B cell (primary cell): ENCODE results near the gene PLCG2. TPM values are rescaled to one million over a fixed set of nuclear protein-coding genes. Genes with fewer than 3 reads are reported as not detected.
A peak's percentile ranks its signal among the peaks of the same experiment; 100 is the strongest.
"Not testable (repeated sequence)": the region's sequence is repeated elsewhere in the genome, so short reads cannot be mapped to it uniquely, and the experiment has no call there.

Experiments
- ATAC-seq: fragments of 200-7000 bp; cut with Tn5 transposase; one replicate; pipeline ENCODE4 v1.10.0; 2021; ENCODE audit warnings: low read depth, mild to moderate bottlenecking, moderate number of reproducible peaks, moderate library complexity
- CTCF ChIA-PET: fragments of 350-600 bp; sonication (Branson Sonifier 250); formaldehyde crosslinking; loops from one replicate; lab custom pipeline; 2021; ENCODE audit warnings: antibody characterized with exemption, inconsistent platforms; lab: Charles Lee
- POLR2A ChIA-PET: fragments of 350-600 bp; sonication (Branson Sonifier 250); formaldehyde crosslinking; loops from one replicate; lab custom pipeline; 2021; ENCODE audit warnings: antibody characterized with exemption; lab: Charles Lee
- DNase-seq: peaks from one replicate; pipeline ENCODE4 v3.0.0; 2013
- H2AFZ ChIP-seq: 2 replicates; pipeline ENCODE4 v1.6.1; 2012; ENCODE audit warnings: mild to moderate bottlenecking, low read depth, low read length; ENCODE audit not compliant: insufficient read depth, poor library complexity, severe bottlenecking
- H3K27ac ChIP-seq, 2 donors: 1 replicate in 1 of 2; 2 replicates in 1 of 2; pipeline ENCODE4 v1.5.1; 2012 to 2013; ENCODE audit warnings: low read length in 2 of 2, mild to moderate bottlenecking in 2 of 2, moderate library complexity in 1 of 2
- H3K27me3 ChIP-seq, 4 experiments: fragments of 200-600 bp in 1 of 4; sonication (generic) in 1 of 4; replicated peaks in 1 of 4; 1 replicate in 2 of 4; 2 replicates in 2 of 4; pipeline versions ENCODE4 v1.6.1 to v1.7.0; 2013 to 2016; ENCODE audit warnings: low read length in 3 of 4, mild to moderate bottlenecking in 2 of 4, mixed read lengths in 1 of 4, moderate library complexity in 1 of 4; ENCODE audit not compliant: insufficient read depth in 4 of 4, control insufficient read depth in 3 of 4; ENCODE audit errors: control extremely low read depth in 1 of 4
- H3K36me3 ChIP-seq, 2 experiments: replicated peaks in 1 of 2; 1 replicate in 1 of 2; 2 replicates in 1 of 2; pipeline versions ENCODE4 v1.6.1 to v1.7.1; 2013; ENCODE audit warnings: low read length in 1 of 2; ENCODE audit not compliant: insufficient read depth in 2 of 2, control insufficient read depth in 1 of 2; ENCODE audit errors: control extremely low read depth in 1 of 2, extremely low read depth in 1 of 2
- H3K4me1 ChIP-seq, 2 donors: fragments of 200-600 bp in 1 of 2; sonication (generic) in 1 of 2; 1 replicate in 1 of 2; 2 replicates in 1 of 2; pipeline versions ENCODE4 v1.5.1 to v1.6.1; 2013 to 2017; ENCODE audit warnings: low read length in 2 of 2; ENCODE audit not compliant: control insufficient read depth in 2 of 2, insufficient read depth in 2 of 2
- H3K4me2 ChIP-seq: replicated peaks from 2 replicates; pipeline ENCODE3; 2012; ENCODE audit warnings: mild to moderate bottlenecking, low read depth, low read length; ENCODE audit not compliant: poor library complexity, severe bottlenecking
- H3K4me3 ChIP-seq, 5 experiments: fragments of 200-600 bp in 1 of 5; sonication (generic) in 1 of 5; 1 replicate in 3 of 5; 2 replicates in 2 of 5; pipeline versions ENCODE4 v1.5.1 to v1.7.0; 2011 to 2016; ENCODE audit warnings: low read length in 4 of 5, mild to moderate bottlenecking in 4 of 5, low read depth in 2 of 5, control low read depth in 1 of 5, moderate library complexity in 1 of 5; ENCODE audit not compliant: insufficient read depth in 1 of 5; ENCODE audit errors: control extremely low read depth in 1 of 5, extremely low read depth in 1 of 5
- H3K79me2 ChIP-seq: fragments of 200-600 bp; sonication (generic); one replicate; pipeline ENCODE4 v1.6.0; 2016; ENCODE audit warnings: low read length; ENCODE audit not compliant: control insufficient read depth, insufficient read depth
- H3K9ac ChIP-seq: fragments of 200-600 bp; sonication (generic); 2 replicates; pipeline ENCODE4 v1.6.1; 2017; ENCODE audit warnings: mild to moderate bottlenecking, low read length, moderate library complexity
- H3K9me3 ChIP-seq, 3 donors: one replicate each; pipeline versions ENCODE4 v1.6.1 to v1.7.1; 2013; ENCODE audit warnings: low read length in 2 of 3; ENCODE audit not compliant: control insufficient read depth in 2 of 3, insufficient read depth in 1 of 3; ENCODE audit errors: control extremely low read depth in 1 of 3
- H4K20me1 ChIP-seq: 2 replicates; pipeline ENCODE4 v1.6.0; 2012; ENCODE audit warnings: mild to moderate bottlenecking, low read length; ENCODE audit not compliant: insufficient read depth, control insufficient read depth, poor library complexity, severe bottlenecking
- H3K27ac Mint-ChIP-seq: one replicate; pipeline ENCODE4 v1.8.0; 2021; ENCODE audit warnings: mixed read lengths
- H3K27me3 Mint-ChIP-seq: one replicate; pipeline ENCODE4 v1.8.0; 2021; ENCODE audit warnings: mixed read lengths
- H3K4me1 Mint-ChIP-seq: one replicate; pipeline ENCODE4 v1.8.0; 2021; ENCODE audit warnings: mixed read lengths
- H3K4me3 Mint-ChIP-seq: one replicate; pipeline ENCODE4 v1.8.0; 2021; ENCODE audit warnings: mixed read lengths
- H3K9me3 Mint-ChIP-seq: one replicate; pipeline ENCODE4 v1.8.0; 2022; ENCODE audit warnings: mixed read lengths; ENCODE audit not compliant: insufficient read depth
- EZH2 ChIP-seq: IDR thresholded peaks from 2 replicates; pipeline ENCODE4 v1.6.1; 2012; ENCODE audit warnings: borderline replicate concordance, low read depth, mild to moderate bottlenecking, moderate library complexity, low read length; ENCODE audit not compliant: insufficient read depth, poor library complexity, severe bottlenecking
- WGBS: methylation state at CpG from one replicate; pipeline ENCODE4 v1.1.5; 2013; ENCODE audit warnings: missing lambda C conversion rate; ENCODE audit not compliant: insufficient coverage; 5-methylcytosine and 5-hydroxymethylcytosine counted together
- intact Hi-C: fragments of 100-400 bp; cut with micrococcal nuclease; formaldehyde crosslinking; loops from one replicate; pipeline ENCODE4 v1.10.0; 2022
- polyA plus RNA-seq: library from polyadenylated mRNA; depleted of rRNA; stranded (reverse); fragments of >200 nt; gene quantifications from 2 replicates; pipeline ENCODE4 v1.2.3, GENCODE V29; 2012
- total RNA-seq, 2 donors: library from RNA; stranded (reverse); fragments of 120-200 nt in 1 of 2; gene quantifications; 1 replicate in 1 of 2; 2 replicates in 1 of 2; pipeline versions ENCODE4 v1.2.3 to v1.2.4, GENCODE V29; 2013 to 2022
- TF ChIP-seq, protein P1 (sequence below): fragments of 200-600 bp; IDR thresholded peaks from one replicate; pipeline ENCODE4 v1.8.0; 2022; ENCODE audit warnings: antibody characterized with exemption, mild to moderate bottlenecking

PLCG2 gene
- total and polyA plus RNA-seq, 2 donors (not counting 1 experiment from before 2014, with no cell fraction given) = 194 to 812 TPM

DNA sequence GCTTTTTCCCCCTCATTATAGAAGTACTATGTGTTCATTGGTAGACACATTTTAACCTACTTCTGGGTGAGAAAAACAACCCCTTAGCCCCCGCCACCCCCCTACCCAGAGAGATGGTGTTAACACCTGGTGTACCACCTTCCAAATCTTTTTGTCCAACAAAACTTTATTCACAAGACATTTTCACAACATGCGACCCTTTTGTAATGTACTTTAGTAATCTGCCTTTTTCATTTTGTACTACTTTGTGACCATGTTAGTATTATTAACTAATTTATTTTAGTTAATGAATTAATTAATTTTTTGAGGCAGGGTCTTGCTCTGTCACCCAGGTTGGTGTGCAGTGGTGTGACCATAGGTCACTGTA is 20.0 kb downstream of the PLCG2 start:
- H3K36me3 ChIP-seq = peaks cover 8 to 59% of the 10 kb centered on the region in 2 experiments
- peak overlapping the region; percentile 97 for H3K27ac Mint-ChIP-seq
- H3K9ac ChIP-seq = peak overlapping the region; percentile 36
- H3K4me3 ChIP-seq = peak overlapping the region in 2 of 5 experiments; percentile 4 to 38
- peaks cover 78% of the 10 kb centered on the region for H3K4me1 Mint-ChIP-seq
- H3K27me3 Mint-ChIP-seq = no peaks in the 10 kb centered on the region
- H4K20me1 ChIP-seq = peaks cover 20% of the 10 kb centered on the region
- peaks cover 2% of the 10 kb centered on the region for H3K9me3 Mint-ChIP-seq
- peaks cover 98% of the 10 kb centered on the region for H3K79me2 ChIP-seq
- H3K4me3 Mint-ChIP-seq = peak overlapping the region; percentile 77
- H2AFZ ChIP-seq = no peak overlapping the region
- peaks cover 90 to 98% of the 10 kb centered on the region in 2 donors for H3K4me1 ChIP-seq
- DNase-seq = no peak
- ChIA-PET POLR2A (interaction anchor here (0.6 to 2.8 kb wide), 8 partner anchors 9 to 43 kb away, joined by 3 to 21 read pairs (median 6); no protein-coding TSS in a partner anchor), CTCF (interaction anchor here (1.0 to 3.0 kb wide), 7 partner anchors 9 to 75 kb away, joined by 3 to 21 read pairs (median 11); no protein-coding TSS in a partner anchor)
- no peak for ATAC-seq
- intact Hi-C loops = loop anchor here (1.0 kb wide), 1 partner anchor 24 kb away; no protein-coding TSS in a partner anchor
- H3K4me2 ChIP-seq = peak overlapping the region; percentile 73
- TF ChIP-seq, protein P1, sequence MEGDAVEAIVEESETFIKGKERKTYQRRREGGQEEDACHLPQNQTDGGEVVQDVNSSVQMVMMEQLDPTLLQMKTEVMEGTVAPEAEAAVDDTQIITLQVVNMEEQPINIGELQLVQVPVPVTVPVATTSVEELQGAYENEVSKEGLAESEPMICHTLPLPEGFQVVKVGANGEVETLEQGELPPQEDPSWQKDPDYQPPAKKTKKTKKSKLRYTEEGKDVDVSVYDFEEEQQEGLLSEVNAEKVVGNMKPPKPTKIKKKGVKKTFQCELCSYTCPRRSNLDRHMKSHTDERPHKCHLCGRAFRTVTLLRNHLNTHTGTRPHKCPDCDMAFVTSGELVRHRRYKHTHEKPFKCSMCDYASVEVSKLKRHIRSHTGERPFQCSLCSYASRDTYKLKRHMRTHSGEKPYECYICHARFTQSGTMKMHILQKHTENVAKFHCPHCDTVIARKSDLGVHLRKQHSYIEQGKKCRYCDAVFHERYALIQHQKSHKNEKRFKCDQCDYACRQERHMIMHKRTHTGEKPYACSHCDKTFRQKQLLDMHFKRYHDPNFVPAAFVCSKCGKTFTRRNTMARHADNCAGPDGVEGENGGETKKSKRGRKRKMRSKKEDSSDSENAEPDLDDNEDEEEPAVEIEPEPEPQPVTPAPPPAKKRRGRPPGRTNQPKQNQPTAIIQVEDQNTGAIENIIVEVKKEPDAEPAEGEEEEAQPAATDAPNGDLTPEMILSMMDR = no peak
- TF ChIP-seq EZH2 = no peak
- no peaks in the 10 kb centered on the region for H3K27me3 ChIP-seq
- H3K27ac ChIP-seq = peak overlapping the region; percentile 90 to 97
- no CpG with 5 or more reads among the region's 2 CpGs for WGBS
- H3K9me3 ChIP-seq = no peaks in the 10 kb centered on the region

DNA sequence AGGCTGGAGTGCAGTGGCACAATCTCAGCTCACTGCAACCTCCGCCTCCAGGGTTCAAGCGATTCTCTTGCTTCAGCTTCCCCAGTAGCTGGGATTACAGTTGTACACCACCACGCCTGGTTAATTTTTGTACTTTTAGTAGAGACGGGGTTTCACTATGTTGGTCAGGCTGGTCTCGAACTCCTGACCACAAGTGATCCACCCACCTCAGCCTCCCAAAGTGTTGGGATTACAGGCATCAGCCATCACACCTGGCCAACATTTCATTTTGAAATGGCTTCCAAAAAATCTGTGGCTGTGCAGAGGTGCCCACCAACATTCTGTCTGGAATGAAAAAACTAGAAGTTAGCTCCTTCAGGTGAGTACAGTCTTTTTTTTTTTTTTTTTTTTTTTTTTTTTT is 22.6 kb downstream of the PLCG2 start:
- ChIA-PET CTCF (interaction anchor here (0.8 to 1.7 kb wide), 7 partner anchors 12 to 73 kb away, joined by 3 read pairs; no protein-coding TSS in a partner anchor), POLR2A (interaction anchor here (2.8 kb wide), 1 partner anchor 22 kb away, joined by 10 read pairs; the partner anchor contains the start of gene PLCG2)
- Histone ChIP-seq H3K4me1 (peaks cover 92 to 99% of the 10 kb centered on the region in 2 donors), H3K79me2 (peaks cover 98% of the 10 kb centered on the region), H3K36me3 (peaks cover 6 to 48% of the 10 kb centered on the region in 2 experiments), H3K27ac (peak overlapping the region; percentile 21 to 69)
- H3K9me3 Mint-ChIP-seq, H4K20me1 ChIP-seq, H2AFZ ChIP-seq, H3K9me3 ChIP-seq, intact Hi-C loops, DNase-seq, H3K27me3 ChIP-seq, H3K4me3 Mint-ChIP-seq, H3K4me3 ChIP-seq, H3K9ac ChIP-seq, ATAC-seq, H3K4me2 ChIP-seq, H3K27me3 Mint-ChIP-seq: not testable (repeated sequence)
- WGBS = no CpG with 5 or more reads among the region's 5 CpGs
- H3K4me1 Mint-ChIP-seq = peaks cover 77% of the 10 kb centered on the region
- H3K27ac Mint-ChIP-seq = peak overlapping the region; percentile 68
